Measurements from ENCODE around the gene TNFRSF1A. TPM values are rescaled to one million over a fixed set of nuclear protein-coding genes. Genes with fewer than 3 reads are reported as not detected.
"Not testable (repeated sequence)": the region's sequence is repeated elsewhere in the genome, so short reads cannot be mapped to it uniquely, and the experiment has no call there.

Gene TNFRSF1A
- total RNA-seq, 1 donor from 2014 or later, result 14.8 TPM

DNA sequence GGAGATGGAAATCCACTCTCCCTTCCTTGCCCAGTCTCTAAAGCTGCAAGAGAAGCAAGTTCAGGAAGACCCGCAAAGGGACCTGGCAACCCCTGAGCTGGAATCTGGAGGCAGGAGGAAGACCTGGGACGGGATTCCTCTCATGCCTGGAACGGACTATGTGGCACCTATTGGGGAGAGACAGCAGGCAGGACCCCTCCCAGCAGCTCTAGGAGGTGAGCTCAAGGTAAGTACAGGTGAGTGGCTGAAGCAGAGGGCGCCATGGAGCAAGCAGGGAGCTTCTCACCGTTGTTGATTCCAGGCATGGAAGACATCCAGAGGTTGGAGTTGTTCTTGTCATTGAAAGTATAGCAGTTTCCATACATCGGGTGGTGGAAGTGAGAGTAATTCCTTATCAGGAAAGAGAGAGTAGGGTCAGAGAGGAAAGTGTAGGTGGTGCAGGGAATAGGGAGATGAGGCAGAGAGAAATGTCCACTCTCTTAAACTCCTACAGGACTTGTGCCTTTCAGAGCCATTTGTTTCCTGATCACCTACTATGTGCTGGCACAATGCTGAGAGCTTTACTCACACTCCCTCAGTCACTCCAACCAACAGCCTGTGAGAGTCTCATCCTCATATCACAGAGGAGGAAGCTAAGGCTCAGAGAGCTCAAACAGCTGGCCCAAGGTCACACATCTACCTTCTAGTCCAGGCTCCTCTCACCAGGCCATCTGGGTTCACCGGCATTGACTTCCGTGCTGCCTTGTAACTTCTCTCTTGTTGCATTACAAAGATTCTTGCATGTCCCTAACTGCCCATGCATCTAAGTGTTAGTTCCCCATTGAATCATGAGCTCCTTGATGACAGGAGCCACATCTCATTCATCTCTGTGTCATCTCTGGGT lies 13.9 kb upstream of the TNFRSF1A start:
- DNase-seq, result no peak

DNA sequence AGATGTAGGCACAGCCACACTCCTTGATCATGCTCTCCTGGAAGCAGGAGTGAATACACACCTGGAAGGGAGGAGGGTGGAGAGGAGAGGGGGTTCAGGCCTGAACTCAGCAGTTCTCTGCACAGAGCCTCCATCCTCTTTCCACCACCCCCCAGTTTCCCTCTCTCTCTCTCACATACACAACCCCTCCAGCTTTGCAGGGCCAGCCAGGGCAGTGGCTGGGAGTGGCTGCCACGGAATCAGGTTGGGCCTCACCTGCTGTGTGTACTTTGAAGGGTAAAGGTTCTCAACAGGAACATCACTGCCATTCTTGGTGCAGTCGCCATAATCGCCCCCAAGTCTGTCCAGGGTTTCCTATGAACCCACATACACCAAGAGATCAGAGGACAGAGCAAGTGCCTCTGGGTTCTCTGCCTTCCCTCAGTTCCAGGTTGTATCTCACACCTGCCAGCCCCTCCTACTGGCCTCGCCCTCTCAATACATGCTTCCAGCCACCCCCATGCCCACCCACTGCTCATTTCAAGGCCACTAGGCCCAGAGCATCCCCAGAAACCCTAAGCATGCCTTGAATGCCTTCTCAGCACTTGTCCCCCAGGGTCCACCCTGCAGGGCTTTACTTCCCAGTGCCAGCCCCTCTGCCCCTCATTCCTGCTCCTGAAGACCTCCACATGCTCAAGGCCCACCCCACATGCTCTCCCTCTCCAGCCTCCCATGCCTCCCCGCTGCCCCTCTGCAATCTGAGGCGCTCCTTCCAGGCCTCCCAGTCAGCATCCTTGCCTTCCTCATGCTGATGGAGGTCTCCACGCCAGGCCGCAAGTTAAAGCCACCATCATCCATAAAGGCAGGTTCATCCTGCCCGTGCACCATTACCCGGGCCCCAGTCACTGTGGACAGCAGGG lies 12.9 kb upstream of the TNFRSF1A start:
- DNase-seq, result no peak

DNA sequence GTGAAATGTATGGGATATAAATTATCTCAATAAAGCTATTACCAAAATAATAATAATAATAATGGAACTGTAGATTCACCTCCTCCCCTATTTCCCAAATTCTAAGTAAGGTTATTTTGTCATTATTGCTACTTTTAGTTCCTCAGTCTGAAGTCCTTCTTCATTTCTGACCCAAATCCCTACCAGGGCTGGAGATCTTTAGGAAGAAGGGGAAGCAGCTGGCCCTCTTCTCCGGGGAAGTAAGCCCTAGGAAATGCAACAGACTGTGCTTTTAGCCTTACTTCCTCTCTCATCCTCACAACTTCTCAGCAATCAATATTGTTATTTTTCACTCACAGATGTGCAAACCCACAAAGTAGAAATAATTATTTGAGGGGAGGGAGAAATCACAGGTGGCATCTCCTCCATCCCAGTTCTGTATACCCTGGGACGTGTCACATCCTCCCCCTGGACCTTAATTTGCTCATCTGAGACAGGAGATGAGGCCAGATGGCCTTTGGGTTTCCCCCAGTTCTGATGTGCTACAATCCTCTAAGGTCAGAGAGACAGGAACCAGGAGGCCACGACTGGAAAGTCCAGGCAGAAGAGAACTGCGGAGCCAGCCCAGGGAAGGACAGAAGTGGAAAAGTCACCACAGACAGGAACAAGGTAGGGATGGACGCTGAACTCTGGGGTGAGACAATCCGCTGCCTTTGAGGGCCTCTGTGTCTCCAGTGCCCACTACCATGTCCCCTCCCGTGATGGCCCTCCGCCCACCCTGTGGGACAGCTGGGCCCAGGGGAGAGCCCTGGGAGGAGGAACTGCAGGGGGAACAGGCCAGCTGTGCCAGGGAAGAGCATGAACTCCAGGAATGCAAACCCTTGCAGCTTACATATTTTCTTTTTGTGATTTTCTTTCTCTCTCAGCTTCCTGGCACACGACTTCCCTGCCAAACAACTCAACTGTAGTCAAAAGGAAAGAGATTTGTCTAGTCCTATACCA lies 10.6 kb upstream of the TNFRSF1A start:
- no peak for DNase-seq

DNA sequence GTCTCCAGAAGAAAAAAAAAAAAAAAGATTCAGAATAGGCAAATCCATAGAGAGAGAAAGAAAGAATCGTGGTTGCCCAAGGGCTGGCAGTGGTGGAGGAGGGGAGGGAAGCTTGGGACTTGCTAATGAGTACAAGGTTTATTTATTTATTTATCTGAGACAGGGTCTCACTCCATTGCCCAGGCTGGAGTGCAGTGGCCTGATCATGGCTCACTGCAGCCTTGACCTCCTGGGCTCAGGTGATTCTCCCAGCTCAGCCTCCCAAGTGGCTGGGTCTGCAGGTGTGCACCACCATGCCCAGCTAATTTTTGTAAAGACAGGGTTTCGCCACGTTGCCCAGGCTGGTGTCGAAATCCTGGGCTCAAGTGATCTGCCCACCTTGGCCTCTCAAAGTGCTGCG lies 9.7 kb upstream of the TNFRSF1A start:
- no peak for DNase-seq

DNA sequence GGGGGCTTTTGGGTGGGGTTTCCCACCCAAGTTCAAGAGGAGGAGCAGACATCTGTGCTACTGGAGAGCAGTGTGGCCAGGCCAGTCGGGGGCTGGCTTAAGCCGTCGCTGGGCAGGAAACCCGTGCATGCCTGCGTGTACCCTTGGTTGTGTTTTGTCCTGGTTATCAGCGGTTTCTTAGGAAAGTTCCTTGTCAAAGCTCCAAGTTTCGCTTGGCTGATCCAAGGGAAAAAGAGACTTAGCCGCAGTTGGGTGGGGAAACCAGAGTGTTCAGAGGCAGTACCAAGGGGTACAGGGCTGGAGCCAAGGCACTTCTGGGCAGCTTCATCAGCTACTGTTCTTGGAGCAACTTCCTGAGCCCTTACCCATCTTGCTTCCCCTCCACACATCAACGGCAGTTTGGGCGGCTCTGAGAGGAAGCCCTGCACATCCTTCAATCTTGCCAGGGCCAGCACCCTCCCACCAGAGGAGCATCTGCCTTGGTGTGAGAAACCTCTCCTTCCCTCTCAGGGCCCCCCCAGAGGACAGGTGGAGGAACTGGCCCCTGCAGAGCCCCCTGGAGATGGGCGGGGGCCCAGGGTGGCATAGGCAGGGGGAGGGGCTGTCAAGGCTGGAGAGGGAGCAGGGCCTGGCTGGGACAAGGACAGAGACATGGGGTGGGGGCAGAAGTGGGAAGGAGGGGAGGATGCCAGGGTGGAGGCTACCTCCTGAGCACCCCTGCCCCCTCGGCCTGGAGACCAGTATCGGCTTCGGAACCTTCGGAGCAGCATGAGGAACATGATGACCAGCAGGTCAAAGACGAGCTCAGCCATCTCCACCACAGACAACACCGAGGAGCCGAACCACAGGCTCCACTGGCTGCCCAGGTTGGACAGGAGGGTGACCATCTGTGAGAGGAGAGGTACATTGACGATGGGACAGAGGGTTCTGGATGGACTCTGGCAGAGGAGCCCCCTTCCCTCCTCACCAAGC lies 5.8 kb upstream of the TNFRSF1A start:
- DNase-seq, result no peak

DNA sequence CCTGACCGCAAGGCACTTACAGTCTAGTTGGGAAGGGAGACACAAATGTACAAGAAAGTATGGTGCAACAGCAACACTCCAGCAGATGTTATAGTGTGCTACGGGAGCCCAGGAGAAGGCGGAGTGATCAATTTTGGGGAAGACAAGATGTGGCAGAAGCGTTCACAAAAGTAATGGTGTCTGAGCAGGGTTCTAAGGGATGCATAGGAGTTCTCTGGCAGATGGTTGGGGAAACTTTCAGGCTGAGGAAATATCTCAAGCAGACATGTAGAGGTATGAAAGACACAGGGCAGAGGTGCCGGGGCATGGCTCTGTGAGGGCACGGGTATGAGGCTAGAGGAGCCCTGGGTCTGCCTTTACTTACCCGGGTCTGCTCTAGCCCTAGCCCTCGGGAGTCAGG lies 5.1 kb upstream of the TNFRSF1A start:
- DNase-seq, result no peak

DNA sequence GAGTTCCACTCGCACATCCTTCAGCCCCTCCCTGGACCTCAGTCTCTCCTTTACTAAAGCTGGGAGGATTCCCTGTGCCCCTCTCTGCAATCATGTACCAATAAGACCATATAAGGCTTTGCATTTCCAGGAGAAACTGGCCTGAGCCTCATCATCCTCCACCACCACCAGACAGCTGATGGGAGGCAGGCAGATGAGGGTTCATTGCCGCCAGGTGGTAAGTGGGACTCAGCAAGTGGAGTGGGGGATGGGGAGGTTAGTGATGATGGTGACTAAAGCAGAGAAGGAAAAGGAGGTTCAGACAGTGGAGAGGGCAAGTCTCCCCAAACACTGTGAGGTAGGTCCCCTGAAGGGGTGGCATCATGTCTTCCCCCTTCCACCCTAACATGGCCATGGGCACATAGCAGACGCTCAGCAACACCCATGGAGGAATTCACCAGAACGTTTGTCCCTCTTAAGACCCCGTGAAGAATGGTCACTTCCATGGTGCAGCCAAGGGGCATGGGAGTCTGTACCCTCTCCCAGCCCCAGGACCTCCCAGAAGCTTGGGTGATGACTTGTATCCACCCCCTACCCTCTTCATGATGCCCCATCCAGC lies 4.5 kb upstream of the TNFRSF1A start:
- DNase-seq, result no peak

DNA sequence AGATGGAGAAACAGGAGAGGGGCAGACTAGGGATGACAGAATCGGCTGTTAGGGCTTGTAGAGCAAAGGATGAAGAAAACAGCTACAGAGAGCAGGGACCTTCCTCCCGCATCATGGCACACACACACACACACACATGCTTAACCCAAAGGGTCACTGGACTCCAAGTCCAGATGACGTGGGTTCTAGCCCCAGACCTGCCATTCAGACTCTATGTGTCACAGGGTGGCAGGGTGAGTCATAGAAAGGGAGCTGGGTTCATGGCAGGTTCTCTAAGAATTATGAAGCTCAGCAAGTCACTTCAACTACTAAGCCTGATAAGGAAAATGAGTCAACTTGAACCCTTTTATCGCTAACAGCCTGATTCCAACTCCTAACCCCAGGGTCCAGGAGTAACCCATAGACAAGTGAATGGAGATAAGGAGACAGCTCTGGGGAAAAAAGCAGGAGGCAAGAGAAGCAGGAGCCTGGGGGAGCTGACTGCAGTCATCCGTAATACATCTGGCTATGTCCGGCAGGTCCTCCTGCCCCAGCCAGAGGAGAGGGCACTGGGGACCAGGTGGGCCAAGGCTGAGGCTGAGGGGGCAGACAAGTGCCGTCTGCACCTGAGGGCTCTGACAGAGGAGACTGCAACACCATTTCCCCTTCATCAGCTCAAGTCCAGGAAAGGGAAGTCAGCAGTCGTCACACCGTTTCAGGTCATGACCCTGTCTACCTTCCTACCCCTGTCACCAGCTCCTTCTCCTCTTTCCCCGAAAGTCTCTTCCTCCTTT lies 3.6 kb upstream of the TNFRSF1A start:
- DNase-seq, result no peak

DNA sequence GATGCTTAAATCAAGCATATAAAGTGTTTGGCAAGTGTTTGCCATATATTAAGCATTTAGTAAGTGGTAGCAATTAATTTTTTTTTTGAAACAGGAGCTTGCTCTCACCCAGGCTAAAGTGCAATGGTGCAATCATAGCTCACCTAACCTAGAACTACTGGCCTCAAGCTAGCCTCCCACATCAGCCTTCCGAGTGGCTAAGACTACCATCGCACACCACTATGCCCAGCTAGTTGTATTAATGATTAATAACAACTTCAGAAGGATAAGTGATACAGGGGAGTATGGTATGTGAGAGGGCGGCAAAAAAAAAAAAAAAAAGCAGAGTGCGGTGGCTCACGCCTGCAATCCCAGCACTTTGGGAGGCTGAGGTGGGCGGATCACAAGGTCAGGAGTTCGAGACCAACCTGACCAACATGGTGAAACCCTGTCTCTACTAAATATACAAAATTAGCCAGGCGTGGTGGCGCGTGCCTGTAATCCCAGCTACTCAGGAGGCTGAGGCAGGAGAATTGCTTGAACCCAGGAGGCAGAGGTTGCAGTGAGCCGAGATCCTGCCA lies 2.3 kb upstream of the TNFRSF1A start:
- not testable (repeated sequence) for DNase-seq

DNA sequence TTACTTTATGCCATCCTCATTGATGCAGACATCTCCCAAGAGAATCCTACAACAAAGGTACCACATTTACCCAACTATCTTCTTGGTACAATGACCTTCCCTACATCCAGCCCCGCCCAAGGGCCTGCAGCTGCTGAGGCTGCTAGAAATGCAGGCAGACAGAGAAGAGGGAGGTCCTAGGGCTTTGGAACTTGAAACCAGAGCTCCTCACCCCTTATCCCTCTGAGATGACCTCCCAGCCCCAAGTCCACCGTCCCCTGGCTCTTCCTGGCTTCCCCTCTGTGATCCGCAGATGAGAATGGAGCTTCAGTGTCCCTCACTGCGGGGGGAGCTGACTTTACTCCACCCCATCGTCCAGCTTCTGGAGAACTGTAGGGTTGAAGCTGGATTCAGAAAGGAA lies 1.6 kb upstream of the TNFRSF1A start:
- no peak for DNase-seq

DNA sequence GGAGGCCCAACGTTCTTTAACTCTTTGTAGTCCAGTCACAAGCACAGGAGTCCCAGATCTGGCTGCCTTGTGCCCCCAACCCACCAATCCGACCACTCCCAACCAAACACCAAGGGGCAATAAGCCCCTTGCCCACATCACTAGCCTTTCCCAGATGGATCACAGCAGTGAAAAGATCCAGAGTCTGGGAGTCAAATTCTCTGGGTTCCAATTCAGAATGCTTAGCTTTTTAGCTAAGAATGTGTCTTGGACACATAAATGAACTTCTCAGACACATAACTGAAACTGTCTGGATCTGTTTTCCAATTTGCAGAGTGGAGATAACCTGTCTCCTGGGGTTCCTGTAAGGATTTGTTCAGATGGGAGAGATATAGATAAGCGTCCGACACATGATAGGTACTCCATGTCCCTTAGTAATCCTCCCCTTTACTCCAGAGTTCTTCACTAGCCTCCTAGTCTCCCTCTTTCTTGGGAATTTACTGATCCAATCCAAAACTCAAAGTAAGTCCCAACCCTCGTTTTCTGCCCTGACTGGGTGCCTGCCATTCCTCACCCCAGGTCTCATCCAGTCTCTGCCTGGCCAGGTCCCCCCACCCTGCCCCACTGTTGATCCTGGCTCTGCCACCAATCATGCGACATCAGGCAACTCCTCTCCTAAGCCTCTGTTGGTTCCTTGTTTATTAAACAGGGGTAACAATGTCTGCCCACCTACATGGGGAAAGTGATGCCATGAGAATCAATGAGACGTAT lies 439 bp upstream of the TNFRSF1A start:
- DNase-seq, result no peak

DNA sequence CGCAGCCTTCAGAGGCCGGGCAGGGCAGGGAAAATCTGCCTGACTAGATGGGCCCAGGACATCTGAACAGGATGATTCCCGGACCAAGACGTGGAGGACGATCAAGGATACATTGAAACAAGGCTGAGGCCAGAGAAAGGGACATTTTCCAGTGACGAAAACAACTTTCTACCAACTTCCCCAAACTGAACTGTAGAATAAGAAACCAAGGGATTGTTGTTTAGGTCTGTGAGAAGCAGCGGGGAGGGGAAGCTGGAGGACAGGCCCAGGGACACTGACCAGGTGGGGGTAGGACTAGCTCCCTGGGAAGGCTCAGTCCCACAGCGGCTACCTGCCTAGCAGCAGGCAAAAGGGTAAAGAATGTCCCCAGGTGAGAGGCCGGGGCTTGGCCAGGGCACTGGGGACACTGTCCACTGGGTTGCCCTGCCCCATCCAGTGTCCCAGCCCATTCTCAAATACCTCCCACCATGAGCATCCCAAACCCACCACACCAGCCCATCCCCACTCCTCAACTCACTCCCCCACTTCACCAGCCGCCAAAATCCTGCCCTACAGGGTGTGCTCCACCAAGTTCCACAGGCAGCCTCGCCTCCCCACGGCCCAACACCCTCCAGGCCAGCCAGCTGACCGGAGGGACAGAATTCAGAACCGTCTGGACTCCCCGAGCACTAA lies 995 bp downstream of the TNFRSF1A start:
- no peak for DNase-seq

DNA sequence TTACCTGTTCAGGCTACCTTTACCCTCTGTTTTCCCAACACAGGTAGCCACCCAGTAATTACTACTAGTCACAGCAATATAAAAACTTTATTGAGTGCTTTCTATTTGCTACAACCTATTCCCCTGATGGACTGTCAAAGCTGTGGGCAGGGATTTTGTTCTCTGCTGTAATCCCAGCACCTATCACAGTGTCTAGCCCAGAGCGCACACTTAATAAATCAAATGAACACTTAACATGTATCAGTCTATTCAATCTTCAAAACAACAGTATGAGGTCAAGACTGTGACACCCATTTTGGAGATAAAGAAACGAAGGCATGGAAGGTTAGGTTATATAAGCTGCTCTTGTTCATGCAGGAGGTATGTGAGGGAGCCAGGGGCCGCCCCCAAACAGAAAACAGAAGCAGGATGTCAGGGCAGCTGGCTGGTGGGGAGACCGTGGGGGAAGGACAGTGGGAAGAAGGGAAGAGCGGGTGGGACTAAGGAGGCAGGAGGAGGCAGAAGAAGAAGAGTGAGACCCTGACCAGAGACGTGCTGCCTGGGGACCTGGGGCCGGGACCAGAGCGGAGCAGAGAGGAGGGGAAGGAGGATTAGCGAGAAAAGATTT lies 1.7 kb downstream of the TNFRSF1A start:
- no peak for DNase-seq

DNA sequence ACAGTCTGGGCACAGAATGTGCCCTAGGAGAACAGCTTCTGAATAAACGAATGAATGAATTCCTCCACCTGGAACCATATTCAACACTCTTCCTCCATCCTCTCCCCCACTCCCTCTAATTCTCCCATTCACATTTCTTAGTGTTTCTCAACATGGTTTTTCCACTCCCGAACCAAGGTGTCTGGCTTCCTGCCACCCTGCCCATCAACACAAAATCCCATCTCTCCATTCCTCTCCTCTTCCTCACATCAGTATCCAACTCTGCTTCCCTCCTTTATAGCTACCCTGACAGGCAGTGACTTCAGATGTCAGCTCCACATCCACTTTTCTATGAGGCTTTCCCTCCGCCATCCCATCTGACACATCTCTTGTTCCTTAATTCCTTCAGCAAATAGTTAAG lies 2.9 kb downstream of the TNFRSF1A start:
- DNase-seq, result no peak

DNA sequence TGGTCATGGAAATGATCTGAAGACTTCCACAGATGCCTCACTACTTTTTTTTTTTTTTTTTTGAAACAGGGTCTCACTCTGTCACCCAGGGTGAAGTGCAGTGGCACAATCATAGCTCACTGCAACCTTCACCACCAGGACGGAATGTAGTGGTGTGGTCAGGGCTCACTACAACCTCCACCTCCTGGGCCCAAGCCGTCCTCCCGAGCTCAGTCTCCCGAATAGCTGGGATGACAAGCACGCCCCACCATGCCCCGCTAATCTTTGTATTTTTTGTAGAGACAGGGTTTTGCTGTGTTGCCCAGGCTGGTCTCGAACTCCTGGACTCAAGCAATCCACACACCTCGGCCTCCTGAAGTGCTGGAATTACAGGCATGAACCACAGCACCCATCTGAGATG lies 3.3 kb downstream of the TNFRSF1A start:
- DNase-seq, result not testable (repeated sequence)

DNA sequence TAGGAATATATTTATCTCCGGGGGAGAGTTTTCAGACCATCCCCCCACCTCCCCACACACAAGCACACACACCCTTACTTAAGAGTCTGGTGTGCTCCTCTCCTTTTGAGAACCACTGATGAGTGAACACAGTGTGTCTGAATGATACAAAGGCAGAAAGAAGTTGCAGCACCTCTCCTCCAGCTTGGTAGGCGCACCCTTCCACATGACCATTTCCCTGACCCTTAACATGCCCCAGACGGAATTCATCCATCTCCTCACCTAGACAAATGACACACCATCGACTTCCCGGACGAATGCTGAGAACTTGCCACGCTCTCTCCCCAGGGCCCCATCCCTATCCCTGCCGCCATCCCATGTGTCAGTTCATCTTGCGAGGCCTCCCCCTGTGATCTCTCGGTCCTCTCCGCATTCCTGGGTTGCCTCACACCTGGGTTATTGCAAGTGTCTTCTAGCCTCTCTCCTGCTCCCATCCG lies 3.9 kb downstream of the TNFRSF1A start:
- DNase-seq, result no peak

Measured in occipital lobe (tissue), 2 donors.